Measurements from ENCODE around the gene KSR1.

- no peak for TF ChIP-seq POLR2AphosphoS5 (IDR thresholded peaks at IDR 0.05; ENCODE audit: borderline replicate concordance, low read depth, low read length)
- TF ChIP-seq FOXP2 (optimal IDR thresholded peaks at IDR 0.05; ENCODE audit: control extremely low read depth, extremely low read length, insufficient read depth) = no peak
- no peak for TF ChIP-seq EZH2 (IDR thresholded peaks at IDR 0.05)
Observed at GRCh38 chr17:27525316-27525715, 69.1 kb downstream of the KSR1 start.
